K562 (cell line): ENCODE results near the gene OGT. TPM values are rescaled to one million over a fixed set of nuclear protein-coding genes. Genes with fewer than 3 reads are reported as not detected.
A peak's percentile ranks its signal among the peaks of the same experiment; 100 is the strongest.

ENCODE experiments used
- ATAC-seq: fragments of 200-7000 bp; cut with Tn5 transposase; 3 replicates; pipeline ENCODE4 v1.9.1; 2020; ENCODE audit warnings: moderate library complexity
- BruUV-seq: library from RNA; stranded (reverse); fragments of 400-500 nt; replicated peaks from 2 replicates; lab custom pipeline; 2021; lab: Mats Ljungman, UMichigan
- CTCF ChIA-PET: fragments of 300-600 bp; formaldehyde crosslinking; extraction: SDS; loops from one replicate; lab custom pipeline; 2021; ENCODE audit warnings: low intra/inter-chr PET ratio; lab: Yijun Ruan, JAX
- POLR2A ChIA-PET: fragments of 300-600, 350-650 bp; sonication (Branson Sonifier 250); formaldehyde crosslinking; extraction: SDS; loops from one replicate; lab custom pipeline; 2021; ENCODE audit warnings: antibody characterized with exemption, inconsistent platforms; lab: Yijun Ruan, JAX
- DNase-seq, 4 experiments: peaks; one replicate each; pipeline versions ENCODE4 v3.0.0 to v3.0.0-alpha.2; 2011 to 2018; ENCODE audit warnings: low spot score in 3 of 4, mixed read lengths in 3 of 4; ENCODE audit errors: extremely low read depth in 1 of 4
- FAIRE-seq: peaks from 2 replicates; lab custom pipeline; 2011; peaks lifted over from hg19 to GRCh38; lab: Jason Lieb, UNC
- H2AFZ ChIP-seq: 2 replicates; pipeline ENCODE4 v1.6.0; 2011; ENCODE audit warnings: low read depth, low read length, control low read depth, inconsistent platforms
- H3K27ac ChIP-seq: fragments of 200-600 bp; 3 replicates; pipeline ENCODE4 v1.8.0; 2011; ENCODE audit warnings: low read depth, mild to moderate bottlenecking, control low read depth, inconsistent platforms, low read length, moderate library complexity, mixed read lengths; ENCODE audit errors: extremely low read depth
- H3K27me3 ChIP-seq, 2 experiments: fragments of 300-600 bp in 1 of 2; 2 replicates in 1 of 2; 3 replicates in 1 of 2; pipeline versions ENCODE4 v1.6.0 to v1.8.0; 2011; ENCODE audit warnings: inconsistent platforms in 2 of 2, low read length in 2 of 2, mild to moderate bottlenecking in 1 of 2, mixed read lengths in 1 of 2, moderate library complexity in 1 of 2; ENCODE audit not compliant: control insufficient read depth in 2 of 2, insufficient read depth in 2 of 2
- H3K36me3 ChIP-seq: fragments of 300-600 bp; 3 replicates; pipeline ENCODE4 v1.8.0; 2011; ENCODE audit warnings: mild to moderate bottlenecking, low read length, inconsistent platforms; ENCODE audit not compliant: control insufficient read depth, insufficient read depth
- H3K4me1 ChIP-seq, 2 experiments: fragments of 200-600 bp in 1 of 2; replicated peaks in 1 of 2; 2 replicates in 1 of 2; 3 replicates in 1 of 2; pipeline versions ENCODE4 v1.5.1 to v1.8.0; 2011; ENCODE audit warnings: inconsistent platforms in 2 of 2, low read length in 2 of 2, mild to moderate bottlenecking in 1 of 2, mixed read lengths in 1 of 2, moderate library complexity in 1 of 2; ENCODE audit not compliant: control insufficient read depth in 2 of 2, insufficient read depth in 2 of 2
- H3K4me2 ChIP-seq: 2 replicates; pipeline ENCODE4 v1.6.1; 2011; ENCODE audit warnings: low read length, control low read depth, inconsistent platforms, mixed read lengths; ENCODE audit not compliant: insufficient read depth
- H3K4me3 ChIP-seq: fragments of 200-600 bp; sonication (generic), shearing (Covaris generic); 2 replicates; pipeline ENCODE4 v1.5.1; 2016; ENCODE audit warnings: control low read depth, inconsistent platforms
- H3K79me2 ChIP-seq: fragments of 200-600 bp; 3 replicates; pipeline ENCODE4 v1.8.0; 2011; ENCODE audit warnings: low read length, inconsistent platforms; ENCODE audit not compliant: control insufficient read depth, insufficient read depth
- H3K9ac ChIP-seq, 2 experiments: 2 replicates each; pipeline versions ENCODE4 v1.6.0 to v1.6.1; 2011; ENCODE audit warnings: low read depth in 2 of 2, low read length in 2 of 2, control low read depth in 1 of 2, inconsistent platforms in 1 of 2, mild to moderate bottlenecking in 1 of 2, mixed read lengths in 1 of 2; ENCODE audit not compliant: insufficient read depth in 1 of 2
- H3K9me1 ChIP-seq: one replicate; pipeline ENCODE4 v1.6.0; 2011; ENCODE audit warnings: inconsistent platforms, mild to moderate bottlenecking, low read length, moderate library complexity; ENCODE audit not compliant: control insufficient read depth, insufficient read depth
- H3K9me3 ChIP-seq: replicated peaks from 2 replicates; pipeline ENCODE4 v1.5.1; 2011; ENCODE audit warnings: low read depth, low read length, inconsistent platforms; ENCODE audit not compliant: control insufficient read depth, insufficient read depth
- H4K20me1 ChIP-seq: replicated peaks from 2 replicates; pipeline ENCODE4 v1.6.1; 2011; ENCODE audit warnings: low read length, inconsistent platforms, mixed read lengths; ENCODE audit not compliant: control insufficient read depth, insufficient read depth
- FOXK2 ChIP-seq, 2 experiments: fragments of 450-650 bp; IDR thresholded peaks in 1 of 2; conservative IDR thresholded peaks in 1 of 2; 2 replicates each; pipeline ENCODE4 v1.6.1; 2016; ENCODE audit warnings: low read depth in 2 of 2, mild to moderate bottlenecking in 1 of 2
- FOXM1 ChIP-seq, 2 experiments: fragments of 450-650 bp in 1 of 2; sonication (generic) in 1 of 2; formaldehyde crosslinking in 1 of 2; IDR thresholded peaks; 2 replicates each; pipeline versions ENCODE4 v1.6.1 to v1.9.0; 2017 to 2022; ENCODE audit warnings: low read depth in 2 of 2, mild to moderate bottlenecking in 2 of 2, missing genetic modification reagents in 1 of 2, moderate library complexity in 1 of 2
- FOXP4 ChIP-seq: sonication (generic); formaldehyde crosslinking; IDR thresholded peaks from 2 replicates; pipeline ENCODE4 v1.8.0; 2022; ENCODE audit warnings: mild to moderate bottlenecking, missing genetic modification reagents, borderline replicate concordance
- HNRNPK ChIP-seq: fragments of 200-400 bp; formaldehyde crosslinking; IDR thresholded peaks from one replicate; pipeline ENCODE4 v1.6.1; 2018; ENCODE audit warnings: mild to moderate bottlenecking, low read depth, low read length; ENCODE audit not compliant: poor library complexity, severe bottlenecking
- JUNB ChIP-seq: fragments of 450-650 bp; formaldehyde crosslinking; conservative IDR thresholded peaks from 2 replicates; pipeline ENCODE4 v1.4.0; 2020; ENCODE audit warnings: mild to moderate bottlenecking
- LEF1 ChIP-seq: fragments of 450-650 bp; IDR thresholded peaks from 2 replicates; pipeline ENCODE4 v1.6.1; 2016; ENCODE audit warnings: mild to moderate bottlenecking
- ZBTB8A ChIP-seq: fragments of 450-650 bp; IDR thresholded peaks from 2 replicates; pipeline ENCODE4 v1.6.1; 2018; ENCODE audit warnings: mild to moderate bottlenecking, moderate library complexity; ENCODE audit not compliant: partially characterized antibody
- ZEB2 ChIP-seq: fragments of 450-650 bp; IDR thresholded peaks from 2 replicates; pipeline ENCODE4 v1.6.1; 2016
- ZNF766 ChIP-seq: fragments of 200-800 bp; sonication (Bioruptor generic); conservative IDR thresholded peaks from 2 replicates; pipeline ENCODE4 v1.6.1; 2016; ENCODE audit warnings: missing genetic modification characterization, missing compliant biosample characterization
- WGBS: fragments of 100-300 bp; shearing (Covaris generic); methylation state at CpG from one replicate; pipeline ENCODE4 v1.1.6; 2016; ENCODE audit warnings: low coverage, mixed read lengths; ENCODE audit not compliant: insufficient coverage; ENCODE audit errors: missing lambda C conversion rate; 5-methylcytosine and 5-hydroxymethylcytosine counted together
- in situ Hi-C: fragments of 300-500 bp; cut with MboI; formaldehyde crosslinking; loops from 4 replicates; pipeline ENCODE4 v1.15.0; 2018; ENCODE audit warnings: inconsistent platforms, mixed read lengths
- intact Hi-C: fragments of 100-400 bp; cut with micrococcal nuclease; formaldehyde crosslinking; loops from 2 replicates; pipeline ENCODE4 v1.14.2; 2022
- polyA plus RNA-seq, 8 experiments: library from polyadenylated mRNA; depleted of rRNA in 4 of 8; stranded (reverse) in 5 of 8; unstranded in 3 of 8; fragments of >200 nt; fragmentation: Nextera tagmentation in 2 of 8; fragmentation: Illumina TruSeq in 1 of 8; extraction: Ambion mirVana in 2 of 8; extraction: Trizol in 1 of 8; gene quantifications; 2 replicates each; pipeline versions ENCODE4 v1.2.1 to v1.2.3, GENCODE V29; 2011 to 2014; ENCODE audit warnings: inconsistent platforms in 1 of 8, missing spikeins in 1 of 8
- total RNA-seq, 7 experiments: library from RNA; depleted of rRNA in 6 of 7; stranded (reverse); fragments of >200 nt in 6 of 7; fragmentation: Illumina TruSeq in 2 of 7; extraction: Trizol in 2 of 7; gene quantifications; 2 replicates each; pipeline versions ENCODE4 v1.2.1 to v1.2.3, GENCODE V29; 2011 to 2021; ENCODE audit warnings: low replicate concordance in 1 of 7
- TF ChIP-seq, protein P1 (sequence below): fragments of 450-650 bp; IDR thresholded peaks from 2 replicates; pipeline ENCODE4 v1.6.1; 2014; ENCODE audit warnings: low read depth, mild to moderate bottlenecking, moderate library complexity, borderline replicate concordance
- TF ChIP-seq, protein P2 (sequence below): fragments of 250-450 bp; sonication (Bioruptor Pico); IDR thresholded peaks from 2 replicates; pipeline ENCODE4 v1.4.0; 2020; ENCODE audit warnings: mild to moderate bottlenecking, moderate library complexity
- TF ChIP-seq, protein P3 (sequence below): fragments of 450-650 bp; IDR thresholded peaks from 2 replicates; pipeline ENCODE4 v1.6.1; 2016; ENCODE audit warnings: antibody characterized with exemption

OGT gene
- total and polyA plus RNA-seq, 9 of the 15 experiments (the other 6 are each of a cell fraction or from before 2014, with no cell fraction given) = 38.9 to 347 (median 117) TPM

DNA sequence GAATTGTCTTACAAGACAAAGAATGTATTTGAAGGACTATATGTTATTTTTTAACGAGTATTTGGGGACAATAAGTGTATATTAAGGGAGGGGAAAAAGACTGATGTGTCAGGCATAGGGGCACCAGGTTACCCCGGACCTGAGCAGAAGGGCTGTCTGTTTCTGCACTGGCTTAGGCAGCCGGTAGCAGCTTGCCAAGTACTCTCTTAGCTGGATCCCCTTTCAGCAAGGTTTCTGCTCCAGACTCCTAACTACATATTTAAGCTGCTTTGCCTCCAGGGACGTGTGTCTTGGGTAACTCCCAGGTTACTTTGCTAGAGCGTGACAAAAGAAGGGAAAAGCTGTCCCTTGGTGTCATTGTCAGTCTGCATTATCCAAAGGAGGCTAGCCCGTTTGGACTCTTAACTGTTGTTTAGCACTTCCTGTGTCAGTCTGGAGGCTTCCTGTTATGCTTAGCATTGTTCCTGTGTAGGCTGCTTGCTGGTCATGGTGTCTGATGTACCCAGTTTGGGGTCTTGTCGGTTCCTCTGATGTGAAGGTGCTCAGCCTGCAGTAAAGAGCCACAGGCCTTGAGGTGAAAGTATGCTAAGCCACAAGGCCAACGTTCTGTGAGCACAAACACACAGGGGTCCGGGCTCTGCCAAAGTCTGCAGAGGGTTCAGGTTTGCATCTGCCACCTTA, 73.8 kb downstream of the OGT start:
- H4K20me1 ChIP-seq = no peaks in the 10 kb centered on the region
- no peak overlapping the region for H2AFZ ChIP-seq
- CTCF ChIA-PET = no interaction called here
- DNase-seq = no peak
- no peaks in the 10 kb centered on the region for H3K9me3 ChIP-seq
- intact Hi-C loops (no loop called here), in situ Hi-C loops (no loop called here)
- H3K4me1 ChIP-seq = no peaks in the 10 kb centered on the region; a peak in 1 of 5 replicates
- 54% methylated on average over 9 of the region's 9 CpGs for WGBS
- peaks cover 13% of the 10 kb centered on the region; the same call in 2 of the 3 replicates for H3K36me3 ChIP-seq
- POLR2A ChIA-PET = no interaction called here
- no peak for ATAC-seq
- H3K4me3 ChIP-seq = no peak overlapping the region
- no peak overlapping the region for H3K4me2 ChIP-seq
- H3K9ac ChIP-seq = no peak overlapping the region
- H3K27me3 ChIP-seq = no peaks in the 10 kb centered on the region
- peak; percentile 23 for FAIRE-seq
- H3K9me1 ChIP-seq = no peaks in the 10 kb centered on the region
- BruUV-seq = no TSS peak
- H3K79me2 ChIP-seq = no peaks in the 10 kb centered on the region
- no peak overlapping the region for H3K27ac ChIP-seq
- TF ChIP-seq, protein P1, sequence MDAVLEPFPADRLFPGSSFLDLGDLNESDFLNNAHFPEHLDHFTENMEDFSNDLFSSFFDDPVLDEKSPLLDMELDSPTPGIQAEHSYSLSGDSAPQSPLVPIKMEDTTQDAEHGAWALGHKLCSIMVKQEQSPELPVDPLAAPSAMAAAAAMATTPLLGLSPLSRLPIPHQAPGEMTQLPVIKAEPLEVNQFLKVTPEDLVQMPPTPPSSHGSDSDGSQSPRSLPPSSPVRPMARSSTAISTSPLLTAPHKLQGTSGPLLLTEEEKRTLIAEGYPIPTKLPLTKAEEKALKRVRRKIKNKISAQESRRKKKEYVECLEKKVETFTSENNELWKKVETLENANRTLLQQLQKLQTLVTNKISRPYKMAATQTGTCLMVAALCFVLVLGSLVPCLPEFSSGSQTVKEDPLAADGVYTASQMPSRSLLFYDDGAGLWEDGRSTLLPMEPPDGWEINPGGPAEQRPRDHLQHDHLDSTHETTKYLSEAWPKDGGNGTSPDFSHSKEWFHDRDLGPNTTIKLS = no peak
- TF ChIP-seq FOXP4 (CRISPR knock-in tag) = no peak
- no peak for TF ChIP-seq ZEB2
- no peak for TF ChIP-seq FOXM1 (IDR thresholded peaks at IDR 0.05; ENCODE audit: low read depth)
- no peak for TF ChIP-seq FOXM1 (CRISPR knock-in tag; IDR thresholded peaks at IDR 0.05; ENCODE audit: low read depth)
- no peak for TF ChIP-seq ZBTB8A
- TF ChIP-seq, protein P2, sequence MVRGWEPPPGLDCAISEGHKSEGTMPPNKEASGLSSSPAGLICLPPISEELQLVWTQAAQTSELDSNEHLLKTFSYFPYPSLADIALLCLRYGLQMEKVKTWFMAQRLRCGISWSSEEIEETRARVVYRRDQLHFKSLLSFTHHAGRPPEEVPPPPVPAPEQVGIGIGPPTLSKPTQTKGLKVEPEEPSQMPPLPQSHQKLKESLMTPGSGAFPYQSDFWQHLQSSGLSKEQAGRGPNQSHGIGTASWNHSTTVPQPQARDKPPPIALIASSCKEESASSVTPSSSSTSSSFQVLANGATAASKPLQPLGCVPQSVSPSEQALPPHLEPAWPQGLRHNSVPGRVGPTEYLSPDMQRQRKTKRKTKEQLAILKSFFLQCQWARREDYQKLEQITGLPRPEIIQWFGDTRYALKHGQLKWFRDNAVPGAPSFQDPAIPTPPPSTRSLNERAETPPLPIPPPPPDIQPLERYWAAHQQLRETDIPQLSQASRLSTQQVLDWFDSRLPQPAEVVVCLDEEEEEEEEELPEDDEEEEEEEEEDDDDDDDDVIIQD (CRISPR knock-in tag) = no peak
- TF ChIP-seq HNRNPK = no peak
- TF ChIP-seq, protein P3, sequence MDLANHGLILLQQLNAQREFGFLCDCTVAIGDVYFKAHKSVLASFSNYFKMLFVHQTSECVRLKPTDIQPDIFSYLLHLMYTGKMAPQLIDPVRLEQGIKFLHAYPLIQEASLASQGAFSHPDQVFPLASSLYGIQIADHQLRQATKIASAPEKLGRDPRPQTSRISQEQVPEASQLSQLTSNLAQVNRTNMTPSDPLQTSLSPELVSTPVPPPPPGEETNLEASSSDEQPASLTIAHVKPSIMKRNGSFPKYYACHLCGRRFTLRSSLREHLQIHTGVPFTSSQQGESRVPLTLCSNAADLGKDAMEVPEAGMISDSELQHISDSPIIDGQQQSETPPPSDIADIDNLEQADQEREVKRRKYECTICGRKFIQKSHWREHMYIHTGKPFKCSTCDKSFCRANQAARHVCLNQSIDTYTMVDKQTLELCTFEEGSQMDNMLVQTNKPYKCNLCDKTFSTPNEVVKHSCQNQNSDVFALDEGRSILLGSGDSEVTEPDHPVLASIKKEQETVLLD = no peak
- no peak for TF ChIP-seq JUNB (CRISPR knock-in tag)
- no peak for TF ChIP-seq LEF1
- no peak for TF ChIP-seq FOXK2 (conservative IDR thresholded peaks at IDR 0.05 in 1 of 2, IDR thresholded peaks at IDR 0.05 in 1 of 2; ENCODE audit: low read depth in 2 of 2)
- no peak for TF ChIP-seq ZNF766 (CRISPR knock-in tag)
